Transverse colon (tissue), 4 donors: ENCODE data around the gene GNG7. TPM values are rescaled to one million over a fixed set of nuclear protein-coding genes. Genes with fewer than 3 reads are reported as not detected.
"Not testable (repeated sequence)": the region's sequence is repeated elsewhere in the genome, so short reads cannot be mapped to it uniquely, and the experiment has no call there.

Source experiments
- DNase-seq: peaks from one replicate; pipeline ENCODE4 v3.0.0-alpha.2; 2019
- H3K27ac ChIP-seq, 4 donors: fragments of 200-600 bp; sonication (generic); 2 replicates each; pipeline ENCODE4 v1.5.1; 2016 to 2018; ENCODE audit warnings: inconsistent platforms in 4 of 4
- H3K27me3 ChIP-seq: fragments of 200-600 bp; sonication (generic); 2 replicates; pipeline ENCODE4 v1.5.1; 2017; ENCODE audit warnings: inconsistent platforms
- H3K36me3 ChIP-seq, 4 donors: fragments of 200-600 bp; sonication (generic); 2 replicates each; pipeline ENCODE4 v1.5.1; 2017 to 2019; ENCODE audit warnings: inconsistent platforms in 4 of 4
- H3K4me1 ChIP-seq, 4 donors: fragments of 200-600 bp; sonication (generic); 2 replicates each; pipeline ENCODE4 v1.5.1; 2017 to 2020; ENCODE audit warnings: inconsistent platforms in 4 of 4
- H3K4me3 ChIP-seq, 4 donors: fragments of 200-600 bp; sonication (generic); 1 replicate in 1 of 4; 2 replicates in 3 of 4; pipeline versions ENCODE4 v1.5.1 to v1.6.1; 2017 to 2019; ENCODE audit warnings: inconsistent platforms in 4 of 4
- H3K9me3 ChIP-seq, 2 donors: fragments of 200-600 bp; sonication (generic); 2 replicates each; pipeline ENCODE4 v1.5.1; 2017 to 2019; ENCODE audit warnings: inconsistent platforms in 2 of 2
- EP300 ChIP-seq: sonication (generic); formaldehyde crosslinking; IDR thresholded peaks from one replicate; pipeline ENCODE4 v1.6.1; 2017; ENCODE audit warnings: antibody characterized with exemption, low read depth
- POLR2A ChIP-seq: fragments of 450-650 bp; IDR thresholded peaks from one replicate; pipeline ENCODE4 v1.6.1; 2016; ENCODE audit warnings: antibody characterized with exemption, mild to moderate bottlenecking, moderate library complexity
- POLR2AphosphoS5 ChIP-seq, 3 donors: sonication (generic); formaldehyde crosslinking; IDR thresholded peaks; one replicate each; pipeline ENCODE4 v1.6.1; 2016; ENCODE audit warnings: antibody characterized with exemption in 3 of 3
- WGBS, 2 donors: methylation state at CpG; one replicate each; pipeline ENCODE4 v1.1.5; 2018; ENCODE audit warnings: low coverage in 1 of 2; 5-methylcytosine and 5-hydroxymethylcytosine counted together
- in situ Hi-C, 4 donors: fragments of 200-750 bp; cut with MboI; loops; one replicate each; pipeline versions ENCODE4 v1.15.0 to v1.15.1; 2017; ENCODE audit warnings: low sequenced_read_pairs in 3 of 4, low pct_ligation_motif_present in 1 of 4, low pct_unique_long_range_greater_than_20kb in 1 of 4
- intact Hi-C: fragments of 100-400 bp; cut with DNase I; formaldehyde crosslinking; loops from one replicate; pipeline ENCODE4 v1.15.1; 2023; ENCODE audit warnings: low total_unique reads
- total RNA-seq, 4 donors: library from RNA; depleted of rRNA; stranded (reverse); fragments of >200 nt; gene quantifications; one replicate each; pipeline ENCODE4 v1.1.0, GENCODE V29; 2016
- TF ChIP-seq, protein P1 (sequence below), 5 experiments: fragments of 200-600 bp in 3 of 5; fragments of 450-650 bp in 2 of 5; sonication (generic) in 3 of 5; IDR thresholded peaks; 1 replicate in 2 of 5; 2 replicates in 3 of 5; pipeline ENCODE4 v1.5.1; 2016 to 2017; ENCODE audit warnings: antibody characterized with exemption in 5 of 5, inconsistent platforms in 3 of 5, mild to moderate bottlenecking in 2 of 5, moderate library complexity in 1 of 5

Gene GNG7
- total RNA-seq, 4 donors from 2014 or later: 1.6 to 13.1 (median 4.0) TPM

DNA sequence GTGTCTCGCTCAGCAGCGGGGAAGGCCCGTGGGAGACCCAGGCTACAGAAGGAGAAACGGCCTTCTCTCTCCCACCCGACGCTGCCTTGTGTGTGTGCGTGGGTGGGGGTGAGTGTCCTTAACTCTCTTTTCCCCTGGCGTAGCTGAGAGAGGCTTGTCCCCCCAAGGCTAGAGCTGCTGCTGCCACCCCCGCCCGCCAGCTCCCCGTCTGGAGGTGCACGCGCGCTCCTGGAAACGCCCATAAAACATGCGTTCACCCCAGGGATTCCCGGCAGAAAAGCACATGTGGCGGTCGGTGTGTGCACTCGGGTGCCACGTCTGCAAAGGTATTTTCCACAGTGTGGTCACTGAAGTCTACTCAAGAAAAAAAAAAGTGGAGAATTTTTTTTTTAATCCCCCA is 190.5 kb downstream of the GNG7 start:
- H3K9me3 ChIP-seq: no peaks in the 10 kb centered on the region
- no peaks in the 10 kb centered on the region for H3K36me3 ChIP-seq
- H3K4me1 ChIP-seq: peaks cover 0 to 8% (median 2%) of the 10 kb centered on the region in 4 donors
- TF ChIP-seq, protein P1, sequence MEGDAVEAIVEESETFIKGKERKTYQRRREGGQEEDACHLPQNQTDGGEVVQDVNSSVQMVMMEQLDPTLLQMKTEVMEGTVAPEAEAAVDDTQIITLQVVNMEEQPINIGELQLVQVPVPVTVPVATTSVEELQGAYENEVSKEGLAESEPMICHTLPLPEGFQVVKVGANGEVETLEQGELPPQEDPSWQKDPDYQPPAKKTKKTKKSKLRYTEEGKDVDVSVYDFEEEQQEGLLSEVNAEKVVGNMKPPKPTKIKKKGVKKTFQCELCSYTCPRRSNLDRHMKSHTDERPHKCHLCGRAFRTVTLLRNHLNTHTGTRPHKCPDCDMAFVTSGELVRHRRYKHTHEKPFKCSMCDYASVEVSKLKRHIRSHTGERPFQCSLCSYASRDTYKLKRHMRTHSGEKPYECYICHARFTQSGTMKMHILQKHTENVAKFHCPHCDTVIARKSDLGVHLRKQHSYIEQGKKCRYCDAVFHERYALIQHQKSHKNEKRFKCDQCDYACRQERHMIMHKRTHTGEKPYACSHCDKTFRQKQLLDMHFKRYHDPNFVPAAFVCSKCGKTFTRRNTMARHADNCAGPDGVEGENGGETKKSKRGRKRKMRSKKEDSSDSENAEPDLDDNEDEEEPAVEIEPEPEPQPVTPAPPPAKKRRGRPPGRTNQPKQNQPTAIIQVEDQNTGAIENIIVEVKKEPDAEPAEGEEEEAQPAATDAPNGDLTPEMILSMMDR (IDR thresholded peaks at IDR 0.05): no peak
- TF ChIP-seq POLR2A (no peak), EP300 (no peak), POLR2AphosphoS5 (IDR thresholded peaks at IDR 0.05) (no peak)
- H3K27ac ChIP-seq: no peak overlapping the region
- in situ Hi-C loops: no loop called here
- DNase-seq: no peak
- no peak overlapping the region for H3K4me3 ChIP-seq
- 62% methylated on average over 18 of the region's 21 CpGs; no CpG with 5 or more reads in 1 of the 2 donors for WGBS, 2 donors
- peaks cover 3% of the 10 kb centered on the region for H3K27me3 ChIP-seq
- intact Hi-C loops: no loop called here

GRCh38 chr19:2511570-2511969 is 190.9 kb downstream of the GNG7 start:
- DNase-seq: no peak
- H3K4me3 ChIP-seq: no peak overlapping the region
- H3K27me3 ChIP-seq: peaks cover 3% of the 10 kb centered on the region
- no peaks in the 10 kb centered on the region for H3K36me3 ChIP-seq
- TF ChIP-seq POLR2AphosphoS5 (IDR thresholded peaks at IDR 0.05): no peak
- H3K27ac ChIP-seq: no peak overlapping the region
- WGBS, 2 donors: 87% methylated on average over 22 of the region's 22 CpGs; no CpG with 5 or more reads in 1 of the 2 donors
- in situ Hi-C loops: no loop called here
- intact Hi-C loops: no loop called here
- peaks cover 0 to 12% (median 4%) of the 10 kb centered on the region in 4 donors for H3K4me1 ChIP-seq
- no peaks in the 10 kb centered on the region for H3K9me3 ChIP-seq

GRCh38 chr19:2509096-2509495 is 193.4 kb downstream of the GNG7 start:
- WGBS, 2 donors: 90 to 92% methylated on average over 8 of the region's 8 CpGs
- Histone ChIP-seq H3K27ac (no peak overlapping the region), H3K9me3 (no peaks in the 10 kb centered on the region), H3K4me1 (peaks cover 0 to 13% (median 5%) of the 10 kb centered on the region in 4 donors), H3K27me3 (peaks cover 3% of the 10 kb centered on the region), H3K36me3 (no peaks in the 10 kb centered on the region), H3K4me3 (no peak overlapping the region)
- no peak for DNase-seq
- in situ Hi-C loops: no loop called here
- TF ChIP-seq, protein P1 (IDR thresholded peaks at IDR 0.05): no peak
- TF ChIP-seq POLR2A (no peak), POLR2AphosphoS5 (IDR thresholded peaks at IDR 0.05) (no peak), EP300 (no peak)
- intact Hi-C loops: no loop called here

DNA sequence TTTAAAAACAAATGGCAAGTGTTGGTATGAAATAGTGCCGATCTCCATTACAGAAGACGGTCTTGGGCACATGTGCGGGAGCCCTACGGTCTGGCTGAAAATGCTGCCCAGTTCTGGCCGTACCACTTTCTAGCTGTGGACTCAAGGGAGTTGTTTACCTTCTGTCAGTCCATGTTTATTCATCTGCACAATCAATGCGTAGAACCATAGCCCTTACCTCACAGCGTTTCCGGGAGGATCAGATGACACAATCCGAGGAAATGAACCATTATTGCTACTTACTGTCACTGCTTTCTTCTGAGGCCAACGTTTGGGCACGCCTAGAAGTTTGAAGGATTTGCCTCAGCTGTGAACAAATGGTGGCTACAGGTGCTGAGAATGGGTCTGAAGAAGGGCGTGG is 195.4 kb downstream of the GNG7 start:
- Histone ChIP-seq H3K4me3 (no peak overlapping the region), H3K27me3 (no peaks in the 10 kb centered on the region), H3K36me3 (no peaks in the 10 kb centered on the region), H3K27ac (peak overlapping the region in 2 of 4 donors; percentile 19 to 35), H3K4me1 (peaks cover 0 to 13% (median 5%) of the 10 kb centered on the region in 4 donors), H3K9me3 (no peaks in the 10 kb centered on the region)
- intact Hi-C loops: no loop called here
- peak; percentile 61 for DNase-seq
- in situ Hi-C loops: no loop called here
- TF ChIP-seq POLR2A (no peak), POLR2AphosphoS5 (IDR thresholded peaks at IDR 0.05) (peak in 2 of 3 donors; percentile 46 to 64), EP300 (no peak)
- TF ChIP-seq, protein P1 (IDR thresholded peaks at IDR 0.05): no peak
- 7 to 28% methylated on average over 8 to 12 of the region's 12 CpGs for WGBS, 2 donors

DNA sequence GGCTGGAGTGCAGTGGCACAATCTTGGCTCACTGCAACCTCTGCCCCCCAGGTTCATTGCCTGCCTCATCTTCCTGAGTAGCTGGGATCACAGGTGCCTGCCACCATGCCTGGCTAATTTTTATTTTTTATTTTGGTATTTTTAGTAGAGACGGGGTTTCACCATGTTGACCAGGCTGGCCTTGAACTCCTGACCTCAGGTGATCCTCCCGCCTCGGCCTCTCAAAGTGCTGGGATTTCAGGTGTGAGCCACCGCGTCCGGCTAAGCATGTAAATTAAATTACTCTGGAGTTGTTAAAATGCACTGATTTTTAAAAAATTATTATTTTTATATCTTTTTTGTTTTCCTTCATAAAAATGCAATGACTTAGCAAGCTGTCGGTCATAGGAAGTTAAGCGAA is 195.8 kb downstream of the GNG7 start:
- H3K4me1 ChIP-seq: peaks cover 0 to 13% (median 5%) of the 10 kb centered on the region in 4 donors
- 53 to 67% methylated on average over 8 of the region's 8 CpGs for WGBS, 2 donors
- DNase-seq, H3K9me3 ChIP-seq, H3K4me3 ChIP-seq, intact Hi-C loops, H3K27me3 ChIP-seq, in situ Hi-C loops, H3K36me3 ChIP-seq: not testable (repeated sequence)
- peak overlapping the region in 2 of 4 donors; percentile 19 to 35 for H3K27ac ChIP-seq
